ENCODE results near the gene FAM53B. TPM values are rescaled to one million over a fixed set of nuclear protein-coding genes. Genes with fewer than 3 reads are reported as not detected.

FAM53B gene
- total RNA-seq, 1 donor from 2014 or later, result 38.1 TPM

DNA sequence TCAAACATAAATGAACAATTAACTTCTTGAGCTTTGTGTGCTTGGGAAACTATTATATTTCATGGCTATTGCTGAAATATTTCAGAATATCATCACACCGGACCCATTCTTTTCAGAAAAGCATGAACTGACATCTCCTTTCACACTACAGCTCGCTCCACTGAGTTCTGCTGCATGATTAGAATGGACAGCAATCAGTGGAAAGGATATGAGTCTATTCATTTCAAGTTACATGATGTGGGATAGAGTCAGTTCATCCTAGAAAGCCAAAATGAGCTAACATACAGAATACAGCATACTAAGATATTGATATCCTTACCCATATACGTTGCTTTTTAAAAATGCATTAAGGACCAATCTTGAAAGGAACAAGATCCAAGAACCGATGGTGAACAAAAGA, 1.1 kb upstream of the FAM53B start:
- DNase-seq, result no peak
- intact Hi-C loops (cut with DNase I), result loop anchor here (2.0 kb wide), 1 partner anchor 206 kb away; no protein-coding TSS in a partner anchor

DNA sequence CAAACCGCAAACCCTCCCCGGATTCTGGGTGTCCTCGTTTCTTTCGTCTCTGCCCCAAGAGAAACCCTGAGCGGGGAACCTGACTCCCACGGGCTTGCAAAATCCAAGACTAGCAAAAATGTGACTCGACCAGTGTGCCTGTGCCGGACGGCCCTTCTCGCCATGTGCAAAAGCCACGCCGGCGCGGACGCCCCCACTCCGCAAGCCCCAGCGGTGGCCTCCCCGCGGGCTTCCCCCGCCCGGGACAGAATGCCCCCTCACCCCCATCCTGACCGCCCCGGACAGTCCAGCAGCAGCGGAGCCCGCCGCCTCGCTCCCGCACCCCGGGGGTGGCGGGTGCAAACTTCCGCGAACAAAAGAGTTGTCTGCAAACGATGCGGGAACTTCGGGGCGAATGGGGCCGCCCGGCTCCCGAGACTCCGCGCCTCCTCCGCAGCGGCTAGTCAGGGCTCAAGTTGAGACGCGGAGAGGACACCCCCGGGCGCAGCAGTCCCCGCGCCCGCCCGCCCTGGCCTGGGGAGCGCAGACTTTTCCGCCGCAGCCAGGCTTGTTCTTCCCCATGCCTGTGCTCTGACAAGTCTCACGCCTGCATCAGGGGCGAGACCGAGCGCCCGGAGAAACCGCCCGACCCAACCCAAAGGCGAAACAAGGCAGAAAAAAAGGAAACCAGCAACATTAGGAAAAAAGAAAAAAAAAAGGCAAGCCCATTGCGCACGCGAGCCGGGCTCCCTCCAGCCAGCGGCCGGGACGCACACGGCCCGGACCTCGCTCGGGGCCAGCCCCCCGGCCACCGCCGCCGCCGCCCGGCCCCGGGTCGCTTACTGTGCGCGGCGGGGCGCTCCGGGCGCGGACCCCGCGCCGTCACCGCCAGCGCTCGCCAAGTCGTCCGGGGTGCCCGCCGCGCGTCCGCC, 732 bp downstream of the FAM53B start:
- DNase-seq (peak; percentile 68), ATAC-seq (ENCODE audit: poor library complexity) (peak; percentile 23)
- intact Hi-C loops (cut with DNase I), result loop anchor here (2.0 to 5.0 kb wide), 3 partner anchors 39 to 205 kb away; no protein-coding TSS in a partner anchor

More for the DNA sequence above, 1.1 kb upstream of the FAM53B start:
- no peak for ATAC-seq (ENCODE audit: poor library complexity)

DNA sequence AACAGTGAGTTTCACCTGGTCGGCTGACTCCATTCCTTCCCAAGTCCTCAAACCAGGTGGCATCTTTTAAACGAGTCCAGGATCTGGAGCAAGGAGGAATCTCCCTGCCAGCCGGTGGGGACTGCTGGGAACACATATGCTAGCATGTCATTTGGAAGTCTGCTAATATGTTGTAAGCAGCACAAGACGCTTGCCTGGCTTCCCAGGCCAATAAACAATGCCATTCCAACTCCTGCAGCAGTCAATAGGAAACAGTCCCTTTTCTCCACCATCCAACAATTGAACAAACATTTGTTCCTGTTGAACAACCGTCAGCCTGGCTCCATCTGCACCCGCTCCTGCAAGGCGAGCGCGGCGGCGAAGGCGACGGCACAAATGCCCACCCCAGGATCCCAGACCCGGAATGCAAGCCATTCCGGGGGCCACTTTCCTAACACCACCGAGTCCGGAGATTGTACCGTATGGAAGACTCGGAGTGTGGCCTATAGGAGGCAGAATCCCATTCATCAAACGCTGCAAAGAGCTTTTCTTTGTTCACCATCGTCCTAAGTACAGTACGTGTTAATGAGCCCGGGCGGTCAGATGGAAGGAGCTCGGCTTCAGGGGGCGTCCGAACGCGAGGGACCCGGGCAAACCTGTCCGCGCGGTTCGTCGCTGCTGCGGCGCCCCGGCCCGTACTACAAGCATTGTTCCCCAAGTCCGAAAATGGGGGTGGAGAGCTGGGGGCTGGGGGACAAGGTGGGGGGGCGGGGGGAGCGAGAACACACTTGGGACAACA, 1.6 kb downstream of the FAM53B start:
- DNase-seq (no peak), ATAC-seq (ENCODE audit: poor library complexity) (peak; percentile 1)
- intact Hi-C loops (cut with DNase I), result loop anchor here (2.0 to 5.0 kb wide), 2 partner anchors 38 to 95 kb away; no protein-coding TSS in a partner anchor

DNA sequence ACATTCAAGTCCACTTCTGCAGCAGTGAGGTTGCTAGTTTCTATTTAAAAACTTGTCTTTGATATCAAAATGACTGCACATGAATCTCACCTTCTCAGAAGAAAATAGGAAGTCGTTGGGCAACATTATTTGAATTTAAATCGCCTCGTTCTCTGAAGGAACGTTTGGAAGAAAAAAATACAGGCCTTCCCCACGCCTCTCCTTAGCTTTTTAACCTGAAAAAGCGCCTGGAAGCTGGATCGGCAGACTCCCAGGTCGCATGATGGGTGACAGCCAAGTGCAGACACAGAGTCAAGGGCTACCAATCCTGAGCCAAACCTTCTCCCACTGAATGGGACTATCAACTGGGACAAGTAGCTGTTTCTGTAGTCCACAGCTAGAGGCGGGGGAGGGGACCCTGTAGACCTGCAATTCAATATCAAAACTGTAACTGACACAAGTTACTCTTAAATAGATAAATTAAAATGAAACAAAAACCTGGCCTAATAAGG, 2.2 kb downstream of the FAM53B start:
- intact Hi-C loops (cut with DNase I), result loop anchor here (2.0 to 5.0 kb wide), 2 partner anchors 37 to 95 kb away; no protein-coding TSS in a partner anchor
- no peak for DNase-seq
- ATAC-seq (ENCODE audit: poor library complexity), result peak; percentile 23

DNA sequence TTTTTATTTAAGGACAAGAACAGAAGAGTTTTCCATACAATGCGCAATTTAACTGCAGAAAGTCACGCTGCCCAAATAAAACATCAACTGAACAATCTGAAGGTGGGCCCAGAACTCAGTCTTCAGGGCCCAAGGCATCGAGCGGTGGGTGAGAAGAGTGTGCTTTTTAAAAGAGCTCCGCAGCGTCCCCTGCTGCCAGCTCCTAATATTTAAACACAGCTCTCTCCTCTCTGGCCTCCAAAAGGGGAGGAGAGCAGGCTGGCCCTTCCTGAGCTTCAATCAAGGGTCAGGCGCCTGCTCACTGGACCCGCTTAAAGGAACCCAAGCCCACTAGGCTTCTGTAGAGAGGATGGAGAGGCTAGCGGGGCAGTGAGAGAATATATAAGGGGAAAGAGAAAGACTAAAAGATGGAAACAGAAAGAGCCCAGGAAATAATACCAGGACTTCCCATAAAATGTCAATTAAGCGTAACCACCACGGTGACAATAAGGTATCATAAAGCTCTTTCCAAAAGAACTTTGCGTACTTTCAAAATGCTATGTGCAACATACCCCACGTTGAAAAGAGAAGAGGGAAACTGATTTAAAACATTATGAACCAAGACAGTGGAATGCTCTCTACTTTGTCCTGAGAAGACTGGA, 2.8 kb downstream of the FAM53B start:
- intact Hi-C loops (cut with DNase I), result loop anchor here (5.0 kb wide), 1 partner anchor 94 kb away; no protein-coding TSS in a partner anchor

DNA sequence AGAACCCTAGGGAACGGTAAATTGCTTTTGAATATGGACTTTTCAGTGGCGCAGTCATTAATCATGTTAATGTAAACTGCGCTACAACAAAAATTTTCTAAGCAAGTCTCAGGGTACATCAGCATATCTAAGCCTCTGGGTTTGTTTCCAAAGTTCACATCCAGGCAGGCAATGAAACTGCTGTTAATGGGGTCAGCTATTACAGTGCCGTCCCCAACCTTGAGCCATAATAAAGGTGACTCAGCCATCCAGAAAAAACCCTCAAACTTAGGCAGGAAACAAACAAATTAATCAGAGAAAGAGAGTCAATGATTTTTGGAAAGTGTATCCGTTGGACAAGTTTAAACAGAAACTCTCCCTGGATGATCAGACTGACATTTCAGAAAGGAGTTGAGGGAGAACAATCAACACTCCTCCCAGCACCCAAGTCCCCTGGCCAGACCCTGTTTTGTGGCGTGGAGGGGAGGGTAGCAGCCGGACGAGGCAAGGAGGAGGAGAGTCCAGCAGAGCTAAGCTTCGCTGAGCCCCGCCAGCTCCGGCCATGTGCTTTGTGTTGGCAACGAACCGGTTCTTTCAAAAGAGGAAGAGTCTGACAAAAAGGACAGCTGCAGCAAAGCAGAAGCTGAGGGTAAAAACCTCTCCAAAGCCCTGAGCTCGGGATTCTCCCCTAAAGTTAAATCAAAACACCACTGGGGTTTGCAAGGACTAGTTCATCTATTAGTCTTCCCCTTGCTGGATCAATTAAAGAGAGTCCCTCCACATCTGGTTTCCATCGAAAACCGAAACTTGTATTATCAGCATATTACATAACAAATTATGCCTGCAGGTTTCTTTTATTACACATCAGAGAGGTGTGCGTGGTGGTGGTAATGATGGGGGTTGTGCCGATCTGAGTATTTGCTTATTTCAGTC, 3.6 kb downstream of the FAM53B start:
- ATAC-seq (ENCODE audit: poor library complexity), result peak; percentile 16
- peak; percentile 83 for DNase-seq
- intact Hi-C loops (cut with DNase I), result loop anchor here (5.0 kb wide), 1 partner anchor 93 kb away; no protein-coding TSS in a partner anchor

More for the DNA sequence above, 2.8 kb downstream of the FAM53B start:
- peak; percentile 89 for DNase-seq
- ATAC-seq (ENCODE audit: poor library complexity), result peak; percentile 66

DNA sequence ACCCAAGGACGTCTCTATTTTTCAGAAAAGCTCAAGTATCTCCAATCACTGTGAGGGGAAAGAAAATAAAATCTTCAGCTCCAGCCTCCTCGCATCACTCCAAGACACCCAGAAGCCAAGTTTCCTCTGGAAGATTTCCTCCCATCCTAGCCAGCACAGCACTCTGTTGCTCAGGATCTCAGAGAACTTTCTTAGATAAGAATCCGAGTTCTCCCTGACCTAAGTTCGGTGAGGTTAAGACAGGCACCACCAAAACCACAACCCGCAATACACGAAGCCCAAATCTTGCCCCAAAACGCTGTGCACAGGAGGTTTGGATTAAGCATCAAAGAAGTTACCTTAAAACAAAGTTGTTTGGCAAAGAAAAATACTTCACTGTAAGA, 4.2 kb downstream of the FAM53B start:
- intact Hi-C loops (cut with DNase I), result loop anchor here (5.0 to 10.0 kb wide), 3 partner anchors 55 to 108 kb away; no protein-coding TSS in a partner anchor
- DNase-seq (no peak), ATAC-seq (ENCODE audit: poor library complexity) (no peak)

DNA sequence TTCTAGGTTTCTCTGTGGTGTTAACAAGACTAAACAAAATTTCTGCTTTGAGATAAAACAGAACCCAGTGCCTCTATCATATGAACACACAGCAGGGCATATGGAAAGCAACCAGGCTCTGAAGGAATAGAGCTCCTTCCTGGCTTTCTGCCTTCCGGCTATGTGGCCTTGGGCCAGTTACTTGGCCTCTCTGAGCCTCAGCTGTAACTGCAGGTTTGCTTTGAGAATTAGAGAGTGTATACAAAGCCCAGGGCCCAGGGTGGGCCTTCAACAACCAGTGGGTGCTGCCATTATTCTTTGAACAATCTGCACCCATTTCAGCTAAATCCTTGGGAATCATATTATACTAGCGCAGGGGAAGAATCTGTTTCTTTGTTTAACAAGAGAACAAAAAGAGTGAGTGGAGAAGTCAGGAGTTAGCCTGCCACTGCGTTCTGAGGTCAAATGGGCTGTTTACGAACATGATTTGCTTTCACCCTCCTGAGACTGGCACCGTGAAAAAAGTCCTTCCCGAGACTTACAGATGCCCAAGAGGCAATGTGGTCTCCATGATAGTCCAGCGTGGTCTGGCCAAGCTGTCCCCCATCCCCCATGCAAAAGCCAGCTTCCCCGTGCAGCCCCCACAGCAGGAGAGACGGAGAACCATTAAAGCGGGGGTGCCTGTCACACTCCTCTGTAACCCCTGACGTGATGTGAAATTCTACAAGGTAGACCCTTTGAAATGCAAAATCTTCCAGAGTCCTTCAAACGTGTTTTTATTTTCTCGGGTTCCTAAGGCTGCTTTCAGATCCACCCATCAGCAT, 4.9 kb downstream of the FAM53B start:
- ATAC-seq (ENCODE audit: poor library complexity) (no peak), DNase-seq (no peak)
- intact Hi-C loops (cut with DNase I), result loop anchor here (5.0 to 10.0 kb wide), 2 partner anchors 55 to 107 kb away; no protein-coding TSS in a partner anchor

DNA sequence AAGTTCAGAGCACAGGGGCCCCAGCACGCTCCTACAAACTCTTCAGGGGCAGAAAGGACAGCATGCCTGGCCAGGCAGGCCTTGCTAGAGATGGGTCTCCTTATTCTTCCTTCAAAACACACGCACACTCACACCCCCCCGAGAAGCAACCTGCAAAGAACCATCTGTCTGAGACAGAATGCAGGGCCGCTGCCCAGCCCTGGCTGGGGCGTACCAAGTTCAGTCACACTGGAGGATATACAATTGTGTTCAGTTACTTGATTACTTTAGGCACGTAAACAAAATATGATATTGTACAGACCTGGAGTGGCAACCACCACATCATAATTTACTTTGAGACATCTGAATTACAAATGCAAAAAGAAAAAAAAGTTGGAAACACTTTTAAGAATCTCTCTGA, 5.7 kb downstream of the FAM53B start:
- no peak for DNase-seq
- intact Hi-C loops (cut with DNase I), result loop anchor here (5.0 to 10.0 kb wide), 2 partner anchors 54 to 106 kb away; no protein-coding TSS in a partner anchor
- ATAC-seq (ENCODE audit: poor library complexity), result no peak

DNA sequence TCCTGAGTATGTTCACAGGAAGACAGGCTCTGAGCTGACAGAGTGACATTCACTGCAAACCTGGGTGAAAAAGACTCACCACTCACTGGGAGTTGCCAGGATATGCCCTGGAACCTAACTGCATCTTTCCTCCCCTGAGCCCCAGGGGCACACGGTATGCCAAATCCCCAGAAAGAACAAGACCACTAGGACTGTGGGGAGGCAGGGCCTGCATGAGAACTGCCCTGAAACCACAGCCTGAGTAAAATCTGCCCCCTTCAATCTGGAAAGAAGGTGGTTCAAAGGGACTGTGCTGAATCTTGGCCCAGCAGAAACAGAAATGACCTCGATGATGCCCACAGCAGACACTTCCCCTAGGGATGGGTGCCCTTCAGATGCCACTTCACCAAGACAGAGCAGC, 6.5 kb downstream of the FAM53B start:
- intact Hi-C loops (cut with DNase I), result loop anchor here (5.0 to 10.0 kb wide), 2 partner anchors 53 to 105 kb away; no protein-coding TSS in a partner anchor
- ATAC-seq (ENCODE audit: poor library complexity) (no peak), DNase-seq (no peak)

DNA sequence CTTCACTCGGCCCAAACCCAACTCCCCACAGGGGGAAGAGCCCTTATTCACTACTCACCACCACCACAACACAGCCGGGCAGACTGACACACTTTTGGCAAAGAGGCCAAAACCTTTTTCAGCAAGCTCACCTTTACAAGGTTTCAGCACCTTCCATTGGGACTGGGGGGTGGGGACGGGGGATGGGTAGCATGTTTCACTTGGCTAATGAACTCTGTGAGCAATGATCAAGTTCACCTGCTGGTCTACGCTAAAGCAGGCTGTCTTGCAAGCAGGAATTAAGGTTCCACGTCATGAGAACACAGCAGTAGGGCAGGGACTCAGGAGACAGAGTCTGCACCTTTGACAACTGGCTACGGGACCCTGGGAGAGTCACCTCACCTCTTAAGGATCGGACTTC, 7.0 kb downstream of the FAM53B start:
- ATAC-seq (ENCODE audit: poor library complexity) (no peak), DNase-seq (no peak)
- intact Hi-C loops (cut with DNase I), result loop anchor here (5.0 to 10.0 kb wide), 2 partner anchors 52 to 105 kb away; no protein-coding TSS in a partner anchor

DNA sequence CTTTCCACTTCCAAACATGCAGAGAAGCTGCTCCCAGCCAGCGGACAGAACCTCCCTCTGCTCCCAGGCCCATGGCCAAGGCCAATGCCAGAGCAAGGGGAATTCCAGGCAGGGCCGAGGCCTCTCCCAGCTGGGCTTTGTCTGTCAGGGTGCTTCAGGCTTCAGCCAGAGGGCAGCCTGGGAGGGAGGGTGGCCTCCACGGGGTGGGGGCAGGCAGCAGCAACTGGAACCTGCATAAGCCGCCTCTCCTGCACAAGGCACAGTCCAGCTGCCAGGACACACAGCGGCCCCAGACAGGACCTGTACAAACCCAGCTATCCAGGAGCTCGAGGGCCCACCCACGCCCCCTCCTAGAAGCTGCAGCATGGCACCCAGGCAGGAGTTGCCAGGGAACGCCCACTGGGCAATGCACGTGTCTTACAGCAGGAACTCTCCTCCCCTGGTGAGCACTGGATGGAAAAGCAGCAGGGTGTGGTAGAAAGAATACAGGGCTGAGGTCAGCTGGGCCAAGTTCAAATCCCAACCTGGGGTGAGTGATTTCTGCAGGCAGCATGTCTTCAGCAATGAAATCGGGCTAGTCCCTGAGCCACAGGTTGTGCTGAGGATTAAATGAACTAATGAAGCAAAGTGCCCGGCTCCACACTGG, 7.6 kb downstream of the FAM53B start:
- intact Hi-C loops (cut with DNase I), result loop anchor here (5.0 to 10.0 kb wide), 2 partner anchors 52 to 104 kb away; no protein-coding TSS in a partner anchor
- peak; percentile 82 for ATAC-seq (ENCODE audit: poor library complexity)

DNA sequence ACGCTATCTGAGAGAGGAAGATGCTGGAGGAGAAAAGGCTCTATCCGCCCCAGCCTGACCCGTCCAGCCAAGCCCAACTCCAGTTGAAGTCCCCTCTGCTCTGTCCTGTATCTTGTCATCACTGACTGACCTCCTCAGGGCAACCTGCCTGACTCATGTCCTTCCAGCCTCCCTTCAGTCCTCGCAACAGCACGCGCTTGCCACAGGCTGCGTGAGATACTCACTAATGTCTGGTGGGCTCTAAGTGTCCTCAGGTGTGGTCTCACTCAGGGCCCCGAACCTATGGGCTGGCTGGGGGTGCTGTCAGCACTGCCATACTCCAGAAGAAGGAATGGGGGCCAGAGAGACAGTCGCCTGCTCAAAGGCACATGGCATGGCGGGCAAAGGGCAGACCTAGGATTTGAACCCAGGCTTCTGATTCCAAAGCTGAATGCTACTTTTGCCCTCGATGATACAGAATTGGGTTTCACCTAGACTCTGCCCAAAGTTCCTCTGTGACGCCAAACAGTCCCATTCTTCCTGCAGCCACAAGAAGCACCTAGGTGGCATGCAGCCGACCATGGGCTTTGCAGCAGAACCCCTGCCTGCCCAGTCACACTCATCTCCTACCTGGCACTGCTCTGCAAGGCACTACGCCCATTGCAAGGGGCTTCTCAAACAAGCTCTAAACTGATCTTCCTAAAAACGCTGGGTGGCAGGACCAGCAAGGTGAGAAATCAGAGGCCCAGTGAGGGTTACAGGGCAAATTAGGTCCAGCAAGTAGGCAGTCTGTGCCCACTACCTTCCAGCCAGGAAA, 8.5 kb downstream of the FAM53B start:
- intact Hi-C loops (cut with DNase I), result loop anchor here (5.0 to 10.0 kb wide), 2 partner anchors 51 to 103 kb away; no protein-coding TSS in a partner anchor
- ATAC-seq (ENCODE audit: poor library complexity), result no peak
- no peak for DNase-seq

More for the DNA sequence above, 7.6 kb downstream of the FAM53B start:
- peak; percentile 89 for DNase-seq

DNA sequence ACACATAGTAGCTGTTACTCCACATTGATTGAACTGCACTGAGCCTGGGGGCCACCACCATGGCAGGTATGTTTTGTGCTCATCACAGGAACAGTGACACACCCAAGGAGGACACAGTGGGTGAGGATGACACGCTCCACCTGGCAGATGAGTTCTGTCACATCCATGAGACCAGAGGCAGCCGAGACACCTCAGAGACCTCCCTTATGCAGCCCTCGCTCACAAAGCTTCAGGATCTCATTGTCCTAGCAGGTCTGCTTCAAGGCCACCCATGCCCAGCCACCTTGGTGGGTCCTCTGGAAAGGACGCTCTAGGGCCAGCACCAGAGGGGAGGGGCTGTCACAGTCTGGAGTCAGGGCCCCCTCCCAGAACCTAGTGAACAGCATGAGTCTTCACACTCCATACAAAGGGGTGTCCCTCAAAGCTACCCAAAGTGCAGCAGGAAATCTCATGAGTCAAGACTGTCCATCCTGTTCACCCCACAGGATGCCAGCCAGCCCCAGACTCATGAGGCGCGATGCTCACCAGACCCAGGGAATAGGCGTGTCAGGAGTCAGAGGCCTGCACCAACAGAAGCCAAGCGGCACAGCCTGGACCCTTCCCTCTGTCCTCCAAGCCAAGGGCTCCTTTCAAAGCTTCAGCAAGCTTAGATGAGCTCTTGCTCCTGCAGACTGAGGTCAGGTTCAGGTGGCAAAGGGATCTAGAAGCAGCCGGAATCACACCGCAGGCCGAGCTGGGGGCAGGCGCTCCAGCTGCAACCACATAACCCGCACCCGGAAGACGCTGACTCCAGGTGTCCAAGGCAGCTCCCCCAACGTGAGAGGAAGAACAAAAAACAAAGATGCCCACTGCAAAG, 9.6 kb downstream of the FAM53B start:
- intact Hi-C loops (cut with DNase I), result loop anchor here (5.0 to 10.0 kb wide), 2 partner anchors 50 to 102 kb away; no protein-coding TSS in a partner anchor
- no peak for DNase-seq
- no peak for ATAC-seq (ENCODE audit: poor library complexity)

Data from Right ventricle myocardium superior (tissue), 1 donor.